GM10847 (cell line): ENCODE measurements around the gene FBXO46.

ENCODE experiments used
- POLR2A ChIP-seq: IDR thresholded peaks from 2 replicates; pipeline ENCODE4 v1.6.1; 2011; ENCODE audit not compliant: insufficient read length; ENCODE audit errors: extremely low read depth

FBXO46 gene

GRCh38 chr19:45677351-45678230 is 53.1 kb downstream of the FBXO46 start:
- no peak for TF ChIP-seq POLR2A

GRCh38 chr19:45676851-45677263 is 53.8 kb downstream of the FBXO46 start:
- no peak for TF ChIP-seq POLR2A

GRCh38 chr19:45674946-45675345 is 55.8 kb downstream of the FBXO46 start:
- no peak for TF ChIP-seq POLR2A

GRCh38 chr19:45670670-45671453 is 59.8 kb downstream of the FBXO46 start:
- no peak for TF ChIP-seq POLR2A

- no peak for TF ChIP-seq POLR2A
Observed at GRCh38 chr19:45668342-45668871, 62.3 kb downstream of the FBXO46 start.

GRCh38 chr19:45667620-45668341 is 62.9 kb downstream of the FBXO46 start, which contains the start of gene GIPR:
Gene GIPR, plus strand, starts transcription at chr19:45668221. Its CDS starts 1,300 bp downstream, at chr19:45669521.
- peak; percentile 70 for TF ChIP-seq POLR2A

GRCh38 chr19:45664575-45664974 is 66.1 kb downstream of the FBXO46 start:
- TF ChIP-seq POLR2A: no peak

- no peak for TF ChIP-seq POLR2A
Observed at GRCh38 chr19:45663800-45664199, 66.9 kb downstream of the FBXO46 start.

- no peak for TF ChIP-seq POLR2A
Observed at GRCh38 chr19:45660636-45661035, 70.1 kb downstream of the FBXO46 start.
